DOHH2 (cell line): ENCODE results near the gene CLIC4.
A peak's percentile ranks its signal among the peaks of the same experiment; 100 is the strongest.
"Not testable (repeated sequence)": the region's sequence is repeated elsewhere in the genome, so short reads cannot be mapped to it uniquely, and the experiment has no call there.

Source experiments
- H3F3A ChIP-seq: fragments of 200-600 bp; sonication (generic), shearing (Covaris generic); 2 replicates; pipeline ENCODE4 v1.6.0; 2016; ENCODE audit warnings: antibody characterized with exemption, mild to moderate bottlenecking; ENCODE audit not compliant: control insufficient read depth, insufficient read depth
- H3K27ac ChIP-seq: fragments of 200-600 bp; sonication (generic); 2 replicates; pipeline ENCODE4 v1.5.1; 2014; ENCODE audit warnings: low read depth, mild to moderate bottlenecking, low read length, moderate library complexity
- H3K27me3 ChIP-seq: fragments of 200-600 bp; sonication (generic); 2 replicates; pipeline ENCODE4 v1.6.1; 2014; ENCODE audit warnings: mild to moderate bottlenecking, low read length, mixed read lengths; ENCODE audit not compliant: control insufficient read depth
- H3K36me3 ChIP-seq: fragments of 200-600 bp; sonication (generic); 2 replicates; pipeline ENCODE4 v1.6.1; 2014; ENCODE audit warnings: mild to moderate bottlenecking, low read length, moderate library complexity, mixed read lengths; ENCODE audit not compliant: control insufficient read depth
- H3K4me1 ChIP-seq: fragments of 200-600 bp; sonication (generic); 2 replicates; pipeline ENCODE4 v1.6.1; 2014; ENCODE audit warnings: mild to moderate bottlenecking, low read length, mixed read lengths; ENCODE audit not compliant: control insufficient read depth
- H3K4me2 ChIP-seq: fragments of 200-600 bp; sonication (generic); 2 replicates; pipeline ENCODE4 v1.6.0; 2014; ENCODE audit warnings: mild to moderate bottlenecking, low read length, moderate library complexity
- H3K4me3 ChIP-seq: fragments of 200-600 bp; sonication (generic); 2 replicates; pipeline ENCODE4 v1.5.1; 2014; ENCODE audit warnings: mild to moderate bottlenecking, low read length, mixed read lengths
- H3K79me2 ChIP-seq: fragments of 200-600 bp; sonication (generic); 2 replicates; pipeline ENCODE4 v1.6.1; 2014; ENCODE audit warnings: mild to moderate bottlenecking, low read length, mixed read lengths; ENCODE audit not compliant: control insufficient read depth
- H3K9me2 ChIP-seq: fragments of 200-600 bp; sonication (generic); replicated peaks from 2 replicates; pipeline ENCODE4 v1.6.1; 2014; ENCODE audit warnings: mild to moderate bottlenecking, low read length, mixed read lengths; ENCODE audit not compliant: control insufficient read depth
- H3K9me3 ChIP-seq: fragments of 200-600 bp; sonication (generic); 2 replicates; pipeline ENCODE4 v1.6.1; 2014; ENCODE audit warnings: antibody characterized with exemption, low read length, mixed read lengths; ENCODE audit not compliant: control insufficient read depth, insufficient read depth
- H4K20me1 ChIP-seq: fragments of 200-600 bp; sonication (generic); 2 replicates; pipeline ENCODE4 v1.6.0; 2014; ENCODE audit warnings: low read depth, mild to moderate bottlenecking, antibody characterized with exemption, low read length, moderate library complexity; ENCODE audit not compliant: control insufficient read depth, insufficient read depth
- EZH2phosphoT487 ChIP-seq: fragments of 200-600 bp; sonication (generic); IDR thresholded peaks from 2 replicates; pipeline ENCODE4 v1.6.1; 2017; ENCODE audit warnings: borderline replicate concordance, mild to moderate bottlenecking, antibody characterized with exemption, low read length, moderate library complexity, mixed read lengths
- TF ChIP-seq, protein P1 (sequence below): fragments of 200-600 bp; sonication (generic); IDR thresholded peaks from one replicate; pipeline ENCODE4 v1.5.1; 2014; ENCODE audit warnings: antibody characterized with exemption, mild to moderate bottlenecking, low read depth, low read length; ENCODE audit not compliant: poor library complexity, severe bottlenecking

CLIC4 gene

DNA sequence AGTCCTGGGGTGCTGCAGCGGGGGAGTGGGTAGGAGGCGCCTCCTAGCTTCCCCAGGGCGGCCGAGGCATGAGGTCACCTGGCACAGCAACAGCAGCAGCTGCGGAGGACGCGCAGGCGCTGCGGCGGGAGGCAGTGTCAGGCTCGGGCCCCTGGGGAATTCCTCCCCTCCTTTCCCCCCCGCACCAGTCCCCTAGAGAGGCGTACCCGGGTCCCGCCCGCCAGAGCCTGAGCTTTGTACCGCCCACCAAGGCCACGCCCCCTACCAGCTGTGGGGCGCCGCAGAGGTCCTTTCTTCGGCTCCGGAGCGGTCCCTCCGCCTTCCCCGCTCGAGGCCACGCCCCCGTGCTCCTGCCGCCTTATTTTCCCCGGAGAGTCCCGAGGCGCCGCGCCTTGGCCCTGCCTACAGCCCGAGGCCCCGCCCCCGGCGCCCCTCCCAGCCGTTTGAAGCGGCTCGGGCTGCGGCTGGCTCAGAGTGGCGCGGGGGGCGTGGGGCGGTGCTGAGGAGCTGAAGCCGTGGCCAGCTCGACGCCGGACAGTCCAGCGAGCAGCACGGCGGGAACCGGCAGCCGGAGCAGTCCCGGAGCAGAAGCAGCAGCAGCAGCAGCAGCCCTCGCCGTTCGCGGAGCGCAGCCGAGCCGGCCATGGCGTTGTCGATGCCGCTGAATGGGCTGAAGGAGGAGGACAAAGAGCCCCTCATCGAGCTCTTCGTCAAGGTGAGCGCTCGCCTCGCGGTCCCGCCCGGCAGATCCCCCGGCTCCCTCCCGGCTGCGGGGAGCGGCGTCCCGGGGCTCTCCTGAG is at the start of gene CLIC4:
TSS of gene CLIC4 (plus strand) at position 537 of the 800 bp plus-strand sequence. CDS start at position 644, 107 bp downstream.
- Histone ChIP-seq H3K4me1 (peaks cover 62% of the 10 kb centered on the region), H3K4me2 (peak within 1 kb of the TSS; percentile 76), H3K27me3 (no peaks in the 10 kb centered on the region), H3K36me3 (peaks cover 22% of the 10 kb centered on the region), H3K9me3 (no peaks in the 10 kb centered on the region), H3K9me2 (no peaks in the 10 kb centered on the region), H4K20me1 (no peaks in the 10 kb centered on the region), H3K27ac (peak within 1 kb of the TSS; percentile 79), H3K4me3 (peak within 1 kb of the TSS; percentile 86), H3F3A (peaks cover 33% of the 10 kb centered on the region), H3K79me2 (peaks cover 49% of the 10 kb centered on the region)
- no peak for TF ChIP-seq EZH2phosphoT487
- TF ChIP-seq, protein P1, sequence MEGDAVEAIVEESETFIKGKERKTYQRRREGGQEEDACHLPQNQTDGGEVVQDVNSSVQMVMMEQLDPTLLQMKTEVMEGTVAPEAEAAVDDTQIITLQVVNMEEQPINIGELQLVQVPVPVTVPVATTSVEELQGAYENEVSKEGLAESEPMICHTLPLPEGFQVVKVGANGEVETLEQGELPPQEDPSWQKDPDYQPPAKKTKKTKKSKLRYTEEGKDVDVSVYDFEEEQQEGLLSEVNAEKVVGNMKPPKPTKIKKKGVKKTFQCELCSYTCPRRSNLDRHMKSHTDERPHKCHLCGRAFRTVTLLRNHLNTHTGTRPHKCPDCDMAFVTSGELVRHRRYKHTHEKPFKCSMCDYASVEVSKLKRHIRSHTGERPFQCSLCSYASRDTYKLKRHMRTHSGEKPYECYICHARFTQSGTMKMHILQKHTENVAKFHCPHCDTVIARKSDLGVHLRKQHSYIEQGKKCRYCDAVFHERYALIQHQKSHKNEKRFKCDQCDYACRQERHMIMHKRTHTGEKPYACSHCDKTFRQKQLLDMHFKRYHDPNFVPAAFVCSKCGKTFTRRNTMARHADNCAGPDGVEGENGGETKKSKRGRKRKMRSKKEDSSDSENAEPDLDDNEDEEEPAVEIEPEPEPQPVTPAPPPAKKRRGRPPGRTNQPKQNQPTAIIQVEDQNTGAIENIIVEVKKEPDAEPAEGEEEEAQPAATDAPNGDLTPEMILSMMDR, result peak; percentile 33

DNA sequence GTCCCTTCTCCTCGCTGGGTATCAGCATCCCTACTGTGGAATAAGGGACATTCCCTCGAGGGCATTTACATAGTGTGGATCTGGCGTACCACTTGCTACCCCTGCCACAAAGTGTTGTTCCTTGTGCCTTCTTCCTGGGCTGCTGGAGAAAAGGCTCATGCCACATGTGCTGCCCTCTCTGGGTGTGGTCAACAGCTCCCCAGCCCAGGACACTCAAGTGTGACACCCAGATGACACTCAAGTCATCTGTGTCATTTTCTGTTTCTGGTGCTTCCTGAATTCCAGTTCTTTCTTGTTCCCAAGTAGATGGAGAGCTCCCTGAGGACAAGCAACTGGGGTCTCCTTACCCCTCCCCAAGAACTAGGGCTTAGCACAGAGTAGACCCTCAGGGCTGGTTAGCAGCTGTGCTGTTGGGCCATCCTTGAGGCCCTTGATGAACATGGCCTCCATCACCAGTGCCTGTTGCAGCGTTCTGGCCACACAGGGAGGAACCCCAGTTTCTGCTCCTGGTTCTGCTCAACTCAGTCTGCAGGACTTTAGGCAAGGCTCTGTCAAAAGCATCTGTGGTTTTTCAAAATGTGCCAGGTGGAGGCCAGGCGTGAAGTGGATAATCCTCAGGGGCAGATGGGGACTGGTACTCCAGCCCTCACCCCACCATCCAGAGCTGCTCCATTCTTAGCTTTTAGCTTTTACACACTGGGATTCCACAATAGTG is 49.0 kb upstream of the CLIC4 start:
- Histone ChIP-seq H3F3A (no peaks in the 10 kb centered on the region), H3K4me1 (peaks cover 36% of the 10 kb centered on the region), H3K27me3 (no peaks in the 10 kb centered on the region), H3K36me3 (no peaks in the 10 kb centered on the region), H3K27ac (no peak overlapping the region), H3K9me2 (no peaks in the 10 kb centered on the region), H3K9me3 (peaks cover 4% of the 10 kb centered on the region; the same call in 1 of the 2 replicates), H3K4me3 (no peak overlapping the region), H4K20me1 (no peaks in the 10 kb centered on the region), H3K4me2 (peak overlapping the region; percentile 48), H3K79me2 (no peaks in the 10 kb centered on the region)
- TF ChIP-seq, protein P1, result no peak

DNA sequence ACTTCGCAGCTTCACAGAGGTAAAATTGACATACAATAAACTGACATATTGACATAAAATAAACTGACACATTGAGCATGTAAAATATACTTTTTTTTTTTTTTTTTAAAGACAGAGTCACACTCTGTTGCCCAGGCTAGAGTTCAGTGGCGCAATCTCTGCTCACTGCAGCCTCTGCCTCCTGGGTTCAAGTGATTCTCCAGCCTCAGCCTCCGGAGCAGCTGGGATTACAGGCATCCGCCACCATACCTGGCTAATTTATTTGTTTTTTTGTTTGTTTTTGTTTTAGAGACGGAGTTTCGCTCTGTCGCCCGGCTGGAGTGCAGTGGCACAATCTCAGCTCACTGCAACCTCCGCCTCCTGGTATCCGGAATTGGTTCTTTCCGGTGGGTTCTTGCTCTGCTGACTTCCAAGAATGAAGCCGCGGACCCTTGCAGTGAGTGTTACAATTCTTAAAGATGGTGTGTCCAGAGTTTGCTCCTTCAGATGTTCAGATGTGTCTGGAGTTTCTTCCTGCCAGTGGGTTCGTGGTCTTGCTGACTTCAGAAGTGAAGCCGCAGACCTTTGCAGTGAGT is 48.4 kb upstream of the CLIC4 start:
- H3K27me3 ChIP-seq, result no peaks in the 10 kb centered on the region
- TF ChIP-seq, protein P1, result no peak
- H3F3A ChIP-seq, result no peaks in the 10 kb centered on the region
- H3K36me3 ChIP-seq, result no peaks in the 10 kb centered on the region
- peaks cover 4% of the 10 kb centered on the region; the same call in 1 of the 2 replicates for H3K9me3 ChIP-seq
- no peaks in the 10 kb centered on the region for H3K9me2 ChIP-seq
- H3K4me3 ChIP-seq, result no peak overlapping the region
- H3K4me2 ChIP-seq, result 0 out of 2 replicates have a peak overlapping the region, but pooled peaks have one; percentile 6
- H3K27ac ChIP-seq, result no peak overlapping the region
- H3K4me1 ChIP-seq, result peaks cover 36% of the 10 kb centered on the region
- H3K79me2 ChIP-seq, result no peaks in the 10 kb centered on the region
- H4K20me1 ChIP-seq, result no peaks in the 10 kb centered on the region

DNA sequence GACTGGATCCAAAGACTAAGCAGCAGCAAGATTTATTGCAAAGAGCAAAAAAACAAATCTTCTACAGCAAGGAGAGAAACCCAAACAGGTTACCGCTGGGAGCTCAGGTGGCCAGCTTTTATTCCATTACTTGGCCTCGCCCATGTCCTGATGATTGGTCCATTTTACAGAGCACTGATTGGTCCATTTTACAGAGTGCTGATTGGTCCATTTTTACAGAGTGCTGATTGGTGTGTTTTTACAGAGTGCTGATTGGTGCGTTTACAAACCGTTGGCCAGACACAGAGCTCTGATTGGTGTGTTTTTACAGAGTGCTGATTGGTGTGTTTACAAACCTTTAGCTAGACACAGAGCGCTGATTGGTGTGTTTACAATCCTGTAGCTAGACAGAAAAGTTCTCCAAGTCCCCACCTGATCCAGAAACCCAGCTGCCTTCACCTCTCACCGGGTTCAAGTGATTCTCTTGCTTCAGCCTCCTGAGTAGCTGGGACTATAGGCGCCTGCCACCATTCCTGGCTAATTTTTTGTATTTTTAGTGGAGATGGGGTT is 47.7 kb upstream of the CLIC4 start:
- not testable (repeated sequence) for H3K4me2 ChIP-seq, H3K36me3 ChIP-seq, H3K27me3 ChIP-seq

DNA sequence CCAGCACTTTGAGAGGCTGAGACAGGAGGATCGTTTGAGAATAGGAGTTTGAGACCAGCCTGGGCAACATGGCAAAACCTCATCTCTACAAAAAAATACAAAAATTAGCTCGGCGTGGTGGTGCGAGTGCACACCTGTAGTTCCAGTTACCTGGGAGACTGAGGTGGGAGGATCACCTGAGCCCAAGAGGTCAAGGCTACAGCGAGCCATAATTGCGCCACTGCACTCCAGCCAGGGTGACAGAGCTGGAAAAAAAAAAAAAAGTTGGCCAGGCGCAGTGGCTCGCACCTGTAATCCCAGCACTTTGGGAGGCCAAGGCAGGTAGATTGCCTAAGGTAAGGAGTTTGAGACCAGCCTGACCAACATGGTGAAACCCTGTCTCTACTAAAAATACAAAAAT is 46.9 kb upstream of the CLIC4 start:
- not testable (repeated sequence) for H4K20me1 ChIP-seq, H3K9me3 ChIP-seq

More for the DNA sequence above, 47.7 kb upstream of the CLIC4 start:
- peaks cover 36% of the 10 kb centered on the region for H3K4me1 ChIP-seq
- H3K79me2 ChIP-seq, H3K4me3 ChIP-seq, H4K20me1 ChIP-seq, H3K27ac ChIP-seq, H3K9me3 ChIP-seq, H3K9me2 ChIP-seq, H3F3A ChIP-seq: not testable (repeated sequence)

More for the DNA sequence above, 46.9 kb upstream of the CLIC4 start:
- H3F3A ChIP-seq, H3K27me3 ChIP-seq, H3K36me3 ChIP-seq, H3K79me2 ChIP-seq, H3K4me3 ChIP-seq, H3K4me2 ChIP-seq, H3K27ac ChIP-seq, H3K9me2 ChIP-seq: not testable (repeated sequence)
- peaks cover 36% of the 10 kb centered on the region for H3K4me1 ChIP-seq
